HG03139 (cell line): Measurements from ENCODE around the gene ZCCHC2.
A peak's percentile ranks its signal among the peaks of the same experiment; 100 is the strongest.

Experiments used
- ATAC-seq: cut with Tn5 transposase; IDR thresholded peaks from one replicate; pipeline ENCODE4 v1.9.1; 2021; ENCODE audit not compliant: unreplicated experiment

ZCCHC2 gene

GRCh38 chr18:62510789-62511188 is 12.0 kb upstream of the ZCCHC2 start:
- no peak for ATAC-seq

DNA sequence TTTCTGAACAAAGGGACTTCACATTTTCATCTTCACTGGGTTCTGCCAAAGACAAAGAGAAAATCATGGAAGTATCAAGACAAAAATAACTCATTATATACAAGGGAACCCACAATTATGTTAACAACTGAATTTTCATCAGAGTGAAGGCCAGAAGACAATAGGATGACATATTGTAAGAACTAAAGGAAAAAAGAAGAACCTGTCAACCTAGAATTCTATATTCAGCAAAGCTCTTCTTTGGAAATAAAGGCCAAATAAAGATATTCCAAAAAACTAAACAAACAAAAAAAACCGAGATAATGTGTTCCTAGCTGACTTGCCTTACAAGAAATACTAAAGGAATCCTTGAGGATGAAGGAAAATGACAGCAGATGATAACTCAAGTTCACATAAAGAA is 10.3 kb upstream of the ZCCHC2 start:
- no peak for ATAC-seq

GRCh38 chr18:62512996-62513395 is 9.8 kb upstream of the ZCCHC2 start:
- no peak for ATAC-seq

DNA sequence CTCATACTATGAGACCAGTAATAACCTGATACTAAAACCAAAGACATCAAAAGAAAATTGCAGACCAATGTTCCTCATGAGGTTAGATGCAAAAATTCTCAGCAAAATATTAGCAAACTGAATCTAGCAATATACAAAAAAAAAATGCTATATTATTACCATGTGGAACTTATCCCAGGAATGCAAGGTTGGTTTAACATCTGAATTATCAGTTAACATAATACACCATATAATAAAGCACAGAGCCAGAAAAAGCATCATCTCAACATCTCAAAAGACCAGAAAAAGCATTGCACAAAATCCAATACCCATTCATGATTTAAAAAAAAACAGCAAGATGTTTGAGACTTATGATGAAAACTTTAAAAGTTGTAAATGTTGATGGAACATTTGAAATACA is 8.3 kb upstream of the ZCCHC2 start:
- ATAC-seq = no peak

DNA sequence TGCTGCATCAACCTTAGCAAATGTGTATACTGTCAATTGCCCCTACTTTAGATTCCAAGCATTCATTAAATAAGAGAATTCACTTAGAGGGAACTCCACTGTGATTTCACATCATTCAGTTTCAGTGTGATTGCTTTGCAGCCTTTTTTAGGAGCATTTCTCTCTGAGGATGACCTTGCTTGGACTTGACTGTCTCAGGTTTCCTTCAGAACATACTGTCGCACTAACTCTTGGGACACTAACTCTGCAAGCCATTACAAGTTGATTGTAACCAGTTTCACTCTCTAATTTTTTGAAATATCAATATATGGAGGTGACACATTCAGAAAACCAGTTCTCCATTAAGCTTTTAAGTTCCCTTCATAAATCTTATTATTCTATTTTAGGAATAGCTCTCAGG is 6.6 kb upstream of the ZCCHC2 start:
- no peak for ATAC-seq

- no peak for ATAC-seq
These were observed 4.1 kb upstream of the ZCCHC2 start for GRCh38 chr18:62518460-62519375.

DNA sequence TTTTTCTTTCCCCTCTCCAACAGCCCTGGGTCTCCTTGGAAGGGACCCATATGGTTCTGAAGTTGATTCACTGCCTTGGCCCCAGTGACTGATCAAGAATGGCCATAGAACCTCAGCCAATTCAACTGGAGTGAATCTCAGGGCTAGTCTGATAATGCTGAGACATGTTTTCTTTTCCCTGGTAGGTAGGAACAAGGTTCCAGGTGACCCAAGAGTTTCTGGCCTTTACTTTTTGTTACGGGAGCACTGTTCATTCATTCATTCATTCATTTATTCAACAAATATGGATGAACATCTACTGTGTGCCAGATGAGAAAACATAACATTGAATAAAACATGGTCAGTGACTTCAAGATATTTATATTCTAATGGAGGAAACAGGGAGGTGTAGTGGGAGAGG is 3.1 kb upstream of the ZCCHC2 start:
- no peak for ATAC-seq

DNA sequence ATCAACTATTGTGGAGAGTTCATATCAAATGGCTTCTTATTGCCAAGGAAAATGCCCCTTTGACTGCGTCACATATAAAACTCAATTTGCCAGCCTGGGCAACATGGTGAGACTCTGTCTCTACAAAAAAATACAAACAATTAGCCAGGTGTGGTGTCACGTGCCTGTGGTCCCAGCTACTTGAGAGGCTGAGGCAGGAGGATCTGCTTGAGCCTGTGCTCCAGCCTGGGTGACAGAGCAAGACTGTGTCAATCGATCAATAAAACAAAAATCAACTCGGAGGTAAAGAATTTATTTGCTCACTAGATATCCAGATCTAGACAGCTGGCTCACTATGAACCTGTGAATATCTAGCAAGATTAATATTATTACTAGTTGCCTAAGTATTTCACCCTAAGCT is 1.7 kb upstream of the ZCCHC2 start:
- ATAC-seq = no peak

- no peak for ATAC-seq
These were observed 1.2 kb upstream of the ZCCHC2 start for GRCh38 chr18:62521593-62521992.

GRCh38 chr18:62522178-62522503 is 684 bp upstream of the ZCCHC2 start:
- ATAC-seq = peak; percentile 1

DNA sequence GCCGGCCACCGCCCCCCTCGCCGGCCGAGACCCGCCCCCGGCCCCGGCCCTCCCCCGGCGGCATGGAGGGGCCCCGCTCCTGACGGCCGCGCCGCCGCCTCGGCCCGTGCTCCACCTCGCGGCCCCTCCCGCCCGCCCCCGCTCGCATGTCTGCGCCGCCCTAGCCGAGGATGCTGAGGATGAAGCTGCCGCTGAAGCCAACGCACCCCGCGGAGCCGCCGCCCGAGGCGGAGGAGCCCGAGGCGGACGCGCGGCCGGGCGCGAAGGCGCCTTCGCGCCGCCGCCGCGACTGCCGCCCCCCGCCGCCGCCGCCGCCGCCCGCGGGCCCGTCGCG is 397 bp downstream of the ZCCHC2 start:
- ATAC-seq = no peak

DNA sequence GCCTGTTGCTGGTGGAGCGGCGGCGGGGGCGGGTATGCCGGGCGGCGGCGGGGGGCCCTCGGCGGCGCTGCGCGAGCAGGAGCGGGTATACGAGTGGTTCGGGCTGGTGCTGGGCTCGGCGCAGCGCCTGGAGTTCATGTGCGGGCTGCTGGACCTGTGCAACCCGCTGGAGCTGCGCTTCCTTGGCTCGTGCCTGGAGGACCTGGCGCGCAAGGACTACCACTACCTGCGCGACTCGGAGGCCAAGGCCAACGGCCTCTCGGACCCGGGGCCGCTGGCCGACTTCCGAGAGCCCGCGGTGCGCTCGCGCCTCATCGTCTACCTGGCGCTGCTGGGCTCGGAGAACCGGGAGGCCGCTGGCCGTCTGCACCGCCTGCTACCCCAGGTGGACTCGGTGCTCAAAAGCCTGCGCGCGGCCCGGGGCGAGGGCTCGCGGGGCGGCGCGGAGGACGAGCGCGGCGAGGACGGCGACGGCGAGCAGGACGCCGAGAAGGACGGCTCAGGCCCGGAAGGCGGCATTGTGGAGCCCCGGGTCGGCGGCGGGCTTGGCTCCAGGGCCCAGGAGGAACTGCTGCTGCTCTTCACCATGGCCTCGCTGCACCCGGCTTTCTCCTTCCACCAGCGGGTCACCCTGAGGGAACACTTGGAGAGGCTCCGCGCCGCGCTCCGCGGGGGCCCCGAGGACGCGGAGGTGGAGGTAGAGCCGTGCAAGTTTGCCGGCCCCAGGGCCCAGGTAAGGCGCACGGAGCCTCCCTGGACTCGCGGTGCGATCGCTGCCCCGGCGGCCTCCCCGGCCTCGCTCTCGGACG is 1.0 kb downstream of the ZCCHC2 start:
- no peak for ATAC-seq

DNA sequence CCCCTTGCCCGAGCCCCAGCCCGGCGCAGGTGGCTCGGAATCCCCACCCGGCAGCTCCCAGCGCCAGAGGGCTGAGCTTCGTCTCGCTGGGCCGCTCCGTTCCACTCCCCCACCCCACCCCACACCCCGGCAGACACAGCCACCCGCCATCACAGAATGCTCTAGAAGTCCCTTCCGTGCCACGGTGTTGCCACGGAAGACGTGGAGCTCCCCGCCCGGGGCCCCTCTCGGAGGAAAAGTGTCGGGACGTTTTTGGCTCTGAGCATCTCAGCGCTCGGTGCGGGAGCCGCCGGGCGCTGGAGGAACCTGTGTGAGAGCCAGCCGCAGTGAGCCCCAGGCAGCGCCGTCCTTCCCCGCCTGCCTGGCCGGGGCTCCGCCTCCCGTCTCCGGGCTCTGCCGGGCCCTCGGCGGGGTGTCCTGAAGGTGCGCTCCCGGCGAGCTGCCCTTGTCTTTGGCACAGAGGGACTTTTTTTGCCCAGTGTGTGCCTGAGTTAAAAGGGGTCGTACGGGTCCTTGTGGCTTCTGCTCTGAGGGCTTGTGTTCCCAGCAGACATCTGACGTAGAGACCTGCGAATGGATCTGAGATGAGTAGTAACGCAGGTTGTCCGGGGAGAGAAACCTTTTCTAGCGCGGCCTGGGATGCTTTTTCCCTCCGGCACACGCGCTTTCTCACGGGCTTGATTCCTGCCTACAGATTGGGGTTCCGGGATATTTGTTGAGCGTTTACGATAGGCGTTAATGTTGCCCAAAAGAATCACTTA is 1.8 kb downstream of the ZCCHC2 start:
- no peak for ATAC-seq

GRCh38 chr18:62525608-62526007 is 2.8 kb downstream of the ZCCHC2 start:
- ATAC-seq = no peak

GRCh38 chr18:62526098-62527025 is 3.5 kb downstream of the ZCCHC2 start:
- peak; percentile 12 for ATAC-seq

- ATAC-seq = no peak
These were observed 6.8 kb downstream of the ZCCHC2 start for GRCh38 chr18:62529597-62529996.

DNA sequence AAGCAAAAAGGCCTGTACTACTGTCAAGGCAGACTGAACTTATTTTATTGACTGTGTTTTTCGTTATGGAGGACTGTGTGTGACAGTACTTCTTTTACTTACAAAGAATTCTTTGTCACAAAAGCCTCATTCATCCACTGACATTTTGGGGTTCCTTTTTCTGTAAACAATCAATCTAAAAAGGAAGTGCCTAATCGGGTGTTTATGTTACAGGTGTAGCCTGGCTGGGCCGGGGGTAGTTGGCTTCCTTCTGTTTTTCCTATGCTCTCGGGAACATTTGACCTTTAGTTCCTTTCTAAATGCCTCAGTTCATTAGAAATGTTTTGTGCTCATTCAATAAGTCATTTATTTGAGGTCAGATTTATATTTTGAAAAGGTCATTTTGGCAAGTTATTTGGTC is 8.3 kb downstream of the ZCCHC2 start:
- ATAC-seq = no peak

DNA sequence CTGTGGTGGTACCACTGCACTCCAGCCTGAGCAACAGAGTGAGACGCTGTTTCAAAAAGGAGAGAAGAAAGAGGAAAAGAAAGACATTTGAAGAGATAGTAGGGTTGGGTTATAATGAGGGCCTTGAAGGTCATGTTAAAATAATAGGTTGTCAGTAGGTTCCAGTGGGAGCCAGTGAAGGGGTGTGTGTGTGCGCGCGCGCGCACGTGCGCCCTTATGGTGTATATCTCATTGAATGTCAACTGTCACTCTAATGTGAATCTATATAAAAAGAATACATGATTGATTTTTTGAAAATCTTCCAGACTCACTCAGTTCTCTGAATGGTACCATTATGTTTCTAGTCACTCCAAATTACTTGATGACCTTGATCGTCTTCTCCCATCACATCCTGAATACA is 9.1 kb downstream of the ZCCHC2 start:
- no peak for ATAC-seq

GRCh38 chr18:62536005-62536404 is 13.2 kb downstream of the ZCCHC2 start:
- ATAC-seq = no peak

DNA sequence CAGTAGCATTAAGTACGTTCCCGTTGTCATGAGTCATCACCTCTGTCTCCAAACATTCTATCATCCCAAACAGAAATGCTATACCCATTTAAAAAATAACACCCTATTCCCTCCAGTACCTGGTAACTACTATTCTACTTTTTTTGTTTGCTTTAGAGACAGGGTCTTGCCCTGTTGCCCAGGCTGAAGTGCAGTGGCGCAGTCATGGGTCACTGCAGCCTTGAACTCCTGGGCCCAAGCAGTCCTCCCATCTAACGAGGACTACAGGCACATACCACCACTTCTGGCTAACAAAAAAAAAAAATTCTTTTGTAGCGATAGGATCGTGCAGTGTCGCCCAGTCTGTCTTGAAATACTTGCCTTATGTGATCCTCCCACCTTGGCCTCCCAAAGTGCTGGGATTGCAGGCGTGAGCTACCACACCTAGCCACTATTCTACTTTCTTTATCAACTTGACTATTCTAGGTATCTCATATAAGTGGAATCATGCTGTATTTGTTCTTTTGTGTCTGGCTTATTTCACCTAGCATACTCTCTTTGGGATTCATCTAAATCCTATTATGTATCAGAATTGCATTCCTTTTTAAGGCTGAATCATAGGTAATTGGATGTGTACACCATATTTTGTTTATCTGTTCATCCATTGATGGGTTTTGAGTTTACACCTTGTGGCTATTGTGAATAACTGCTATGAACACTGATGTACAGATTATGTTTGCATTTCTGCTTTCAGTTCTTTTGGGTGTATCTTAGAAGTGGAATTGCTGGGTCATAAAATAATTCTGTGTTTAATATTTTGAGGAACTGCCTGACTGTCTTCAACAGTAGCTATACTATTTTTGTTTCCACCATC is 14.4 kb downstream of the ZCCHC2 start:
- ATAC-seq = no peak
